Tibial nerve (tissue), 4 donors: Measurements from ENCODE around the gene VSIR. TPM values are rescaled to one million over a fixed set of nuclear protein-coding genes. Genes with fewer than 3 reads are reported as not detected.

Source experiments
- DNase-seq, 2 donors: peaks; one replicate each; pipeline ENCODE4 v3.0.0-alpha.2; 2019; ENCODE audit warnings: low spot score in 2 of 2
- H3K27ac ChIP-seq, 4 donors: fragments of 200-600 bp; sonication (generic) in 3 of 4; one replicate each; pipeline ENCODE4 v1.5.1; 2017 to 2019; ENCODE audit warnings: mild to moderate bottlenecking in 1 of 4
- H3K27me3 ChIP-seq, 2 donors: fragments of 200-600 bp; sonication (generic) in 1 of 2; one replicate each; pipeline versions ENCODE4 v1.5.1 to v1.6.0; 2017 to 2019
- H3K36me3 ChIP-seq, 3 donors: fragments of 200-600 bp; sonication (generic); one replicate each; pipeline ENCODE4 v1.5.1; 2018 to 2019
- H3K4me1 ChIP-seq, 4 donors: fragments of 200-600 bp; sonication (generic) in 3 of 4; one replicate each; pipeline ENCODE4 v1.5.1; 2017 to 2019
- H3K4me3 ChIP-seq, 4 donors: fragments of 200-600 bp; sonication (generic) in 3 of 4; one replicate each; pipeline ENCODE4 v1.5.1; 2017 to 2019; ENCODE audit warnings: mild to moderate bottlenecking in 1 of 4, moderate library complexity in 1 of 4
- H3K9me3 ChIP-seq, 4 donors: fragments of 200-600 bp; sonication (generic) in 3 of 4; one replicate each; pipeline ENCODE4 v1.5.1; 2017 to 2019
- EP300 ChIP-seq, 2 donors: sonication (generic); formaldehyde crosslinking; IDR thresholded peaks; one replicate each; pipeline ENCODE4 v1.6.1; 2017; ENCODE audit warnings: antibody characterized with exemption in 2 of 2, mild to moderate bottlenecking in 1 of 2
- POLR2A ChIP-seq, 2 donors: fragments of 450-650 bp; IDR thresholded peaks; one replicate each; pipeline ENCODE4 v1.6.1; 2017; ENCODE audit warnings: antibody characterized with exemption in 2 of 2, mild to moderate bottlenecking in 2 of 2, moderate library complexity in 2 of 2
- WGBS, 2 donors: methylation state at CpG; one replicate each; pipeline ENCODE4 v1.1.5; 2018; 5-methylcytosine and 5-hydroxymethylcytosine counted together
- total RNA-seq, 4 donors: library from RNA; depleted of rRNA; stranded (reverse); fragments of >200 nt; gene quantifications; one replicate each; pipeline ENCODE4 v1.1.0, GENCODE V29; 2016
- TF ChIP-seq, protein P1 (sequence below), 5 experiments: fragments of 200-600 bp in 3 of 5; fragments of 450-650 bp in 2 of 5; sonication (generic) in 3 of 5; IDR thresholded peaks; one replicate each; pipeline ENCODE4 v1.5.1; 2016 to 2019; ENCODE audit warnings: antibody characterized with exemption in 5 of 5, mild to moderate bottlenecking in 3 of 5, moderate library complexity in 2 of 5

VSIR gene
- total RNA-seq, 4 donors from 2014 or later = 133 to 227 (median 151) TPM

GRCh38 chr10:71784679-71785272 is 11.5 kb upstream of the VSIR start:
- no peak for DNase-seq
- no peaks in the 10 kb centered on the region for H3K36me3 ChIP-seq
- H3K27ac ChIP-seq = no peak overlapping the region
- 93 to 94% methylated on average over 17 to 18 of the region's 18 CpGs for WGBS, 2 donors
- H3K4me3 ChIP-seq = no peak overlapping the region
- H3K27me3 ChIP-seq = no peaks in the 10 kb centered on the region
- no peaks in the 10 kb centered on the region for H3K9me3 ChIP-seq
- peaks cover 0 to 10% (median 0%) of the 10 kb centered on the region in 4 donors for H3K4me1 ChIP-seq
- TF ChIP-seq, protein P1, sequence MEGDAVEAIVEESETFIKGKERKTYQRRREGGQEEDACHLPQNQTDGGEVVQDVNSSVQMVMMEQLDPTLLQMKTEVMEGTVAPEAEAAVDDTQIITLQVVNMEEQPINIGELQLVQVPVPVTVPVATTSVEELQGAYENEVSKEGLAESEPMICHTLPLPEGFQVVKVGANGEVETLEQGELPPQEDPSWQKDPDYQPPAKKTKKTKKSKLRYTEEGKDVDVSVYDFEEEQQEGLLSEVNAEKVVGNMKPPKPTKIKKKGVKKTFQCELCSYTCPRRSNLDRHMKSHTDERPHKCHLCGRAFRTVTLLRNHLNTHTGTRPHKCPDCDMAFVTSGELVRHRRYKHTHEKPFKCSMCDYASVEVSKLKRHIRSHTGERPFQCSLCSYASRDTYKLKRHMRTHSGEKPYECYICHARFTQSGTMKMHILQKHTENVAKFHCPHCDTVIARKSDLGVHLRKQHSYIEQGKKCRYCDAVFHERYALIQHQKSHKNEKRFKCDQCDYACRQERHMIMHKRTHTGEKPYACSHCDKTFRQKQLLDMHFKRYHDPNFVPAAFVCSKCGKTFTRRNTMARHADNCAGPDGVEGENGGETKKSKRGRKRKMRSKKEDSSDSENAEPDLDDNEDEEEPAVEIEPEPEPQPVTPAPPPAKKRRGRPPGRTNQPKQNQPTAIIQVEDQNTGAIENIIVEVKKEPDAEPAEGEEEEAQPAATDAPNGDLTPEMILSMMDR (IDR thresholded peaks at IDR 0.05) = no peak
- TF ChIP-seq EP300 (IDR thresholded peaks at IDR 0.05) = no peak
- TF ChIP-seq POLR2A (IDR thresholded peaks at IDR 0.05) = no peak

DNA sequence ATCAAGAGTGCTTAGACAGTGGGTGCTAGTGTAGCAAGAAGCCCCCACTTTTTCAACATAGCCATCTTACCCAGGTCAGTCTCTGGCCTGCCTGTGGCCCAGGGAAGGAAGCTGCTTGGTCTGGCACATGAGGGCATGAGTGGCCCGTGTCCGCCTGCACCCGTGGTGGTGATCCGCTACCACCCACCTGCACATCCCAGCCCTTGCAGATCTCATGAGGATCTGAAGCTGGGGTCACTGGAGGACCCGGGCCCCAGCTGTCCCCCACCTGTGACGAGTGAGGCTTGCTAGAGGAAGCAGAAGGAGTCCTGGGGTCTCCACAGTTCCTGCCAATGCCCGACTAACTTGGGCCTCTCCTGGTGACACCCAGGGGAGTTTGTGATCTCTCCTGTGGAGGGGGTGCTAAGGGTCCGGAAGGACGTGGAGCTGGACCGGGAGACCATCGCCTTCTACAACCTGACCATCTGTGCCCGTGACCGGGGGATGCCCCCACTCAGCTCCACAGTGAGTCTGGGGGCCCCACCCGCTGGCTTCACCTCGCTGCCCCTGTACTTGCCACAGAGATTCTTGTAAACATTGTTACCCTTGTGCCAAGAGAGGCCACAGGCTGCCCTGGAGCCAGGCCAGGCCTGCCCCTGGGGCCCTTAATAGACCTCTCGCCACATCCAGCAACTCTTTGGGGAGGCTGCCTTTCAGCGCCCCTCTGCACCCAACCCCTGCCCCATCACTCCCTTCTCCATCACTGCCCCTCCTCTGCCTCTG is 10.8 kb upstream of the VSIR start:
- Histone ChIP-seq H3K9me3 (no peaks in the 10 kb centered on the region), H3K36me3 (no peaks in the 10 kb centered on the region), H3K4me3 (no peak overlapping the region), H3K4me1 (peaks cover 0 to 10% (median 0%) of the 10 kb centered on the region in 4 donors), H3K27ac (no peak overlapping the region), H3K27me3 (no peaks in the 10 kb centered on the region)
- DNase-seq = no peak
- WGBS, 2 donors = 76 to 80% methylated on average over 15 to 17 of the region's 17 CpGs
- TF ChIP-seq POLR2A (IDR thresholded peaks at IDR 0.05) = no peak
- TF ChIP-seq EP300 (IDR thresholded peaks at IDR 0.05) = no peak
- TF ChIP-seq, protein P1 (IDR thresholded peaks at IDR 0.05) = no peak

DNA sequence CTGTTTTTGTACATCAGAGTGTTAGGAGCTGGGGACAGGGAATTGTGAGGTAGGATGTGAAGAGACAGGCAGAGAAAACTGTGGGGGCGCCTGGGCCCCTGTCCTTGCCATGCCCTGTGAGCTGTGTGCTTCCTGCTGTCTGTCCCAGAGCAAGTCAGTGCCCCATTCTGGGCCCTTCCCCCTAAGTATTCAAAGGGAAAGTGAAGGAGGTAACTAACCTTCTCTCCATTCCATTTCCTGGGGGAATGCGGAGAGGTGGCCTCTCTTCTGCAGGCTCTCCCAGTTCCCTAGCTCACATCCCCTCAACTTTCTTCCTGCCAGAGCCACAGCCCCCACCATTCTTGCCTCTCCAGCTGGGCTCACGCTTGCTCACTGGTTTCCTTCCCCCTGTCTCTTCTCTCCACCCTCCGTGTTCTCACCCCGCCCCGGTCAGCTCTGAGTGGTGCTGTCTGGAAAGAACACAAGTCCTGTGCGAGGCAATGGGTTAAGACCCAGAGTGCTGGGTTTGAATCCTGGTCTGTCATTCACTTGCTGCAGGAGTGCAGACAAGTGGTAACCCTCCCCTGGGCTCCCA is 9.7 kb upstream of the VSIR start:
- Histone ChIP-seq H3K9me3 (no peaks in the 10 kb centered on the region), H3K36me3 (no peaks in the 10 kb centered on the region), H3K27me3 (no peaks in the 10 kb centered on the region), H3K4me3 (no peak overlapping the region), H3K27ac (no peak overlapping the region), H3K4me1 (peaks cover 0 to 10% (median 0%) of the 10 kb centered on the region in 4 donors)
- no peak for DNase-seq
- WGBS, 2 donors = 43 to 46% methylated on average over 7 of the region's 7 CpGs
- no peak for TF ChIP-seq POLR2A (IDR thresholded peaks at IDR 0.05)
- TF ChIP-seq, protein P1 (IDR thresholded peaks at IDR 0.05) = no peak
- no peak for TF ChIP-seq EP300 (IDR thresholded peaks at IDR 0.05)

- DNase-seq = no peak
- WGBS, 2 donors = 77 to 81% methylated on average over 6 of the region's 6 CpGs
- H3K36me3 ChIP-seq = no peaks in the 10 kb centered on the region
- peaks cover 0 to 10% (median 0%) of the 10 kb centered on the region in 4 donors for H3K4me1 ChIP-seq
- H3K9me3 ChIP-seq = no peaks in the 10 kb centered on the region
- no peak overlapping the region for H3K4me3 ChIP-seq
- TF ChIP-seq, protein P1 (IDR thresholded peaks at IDR 0.05) = no peak
- H3K27ac ChIP-seq = no peak overlapping the region
- no peaks in the 10 kb centered on the region for H3K27me3 ChIP-seq
These were observed 9.0 kb upstream of the VSIR start for GRCh38 chr10:71782221-71782916.
